ENCODE data around the gene NPIPB8.
"Not testable (repeated sequence)": the region's sequence is repeated elsewhere in the genome, so short reads cannot be mapped to it uniquely, and the experiment has no call there.

Gene NPIPB8

DNA sequence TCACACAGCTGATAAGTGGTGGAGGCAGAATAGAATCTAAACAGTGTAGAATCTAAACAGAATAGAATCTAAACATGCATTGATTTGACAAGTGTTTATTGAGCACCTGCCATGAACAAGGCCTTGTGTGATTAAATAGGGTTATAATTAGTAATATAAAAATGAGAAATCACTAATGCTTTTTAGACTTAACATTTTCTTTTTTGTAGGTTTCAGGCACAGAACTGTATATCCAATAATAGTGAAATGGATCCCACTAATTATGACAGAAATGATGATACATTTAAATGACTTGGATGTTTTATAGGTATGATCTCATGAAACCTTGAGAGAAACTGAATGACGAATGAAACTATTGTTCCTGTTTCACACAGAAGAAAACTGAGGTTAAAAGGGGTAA, at the start of gene NPIPB8:
TSS of gene NPIPB8 (plus strand) at position 301 of the 400 bp plus-strand sequence. CDS start 296 bp downstream, outside the sequence.
- DNase-seq, result not testable (repeated sequence)

GRCh38 chr16:28589069-28589468, 48.8 kb upstream of the NPIPB8 start:
- no peak for DNase-seq

GRCh38 chr16:28589930-28590329, 47.9 kb upstream of the NPIPB8 start:
- DNase-seq, result no peak

- no peak for DNase-seq
Measured at GRCh38 chr16:28590384-28591340, 47.2 kb upstream of the NPIPB8 start.

DNA sequence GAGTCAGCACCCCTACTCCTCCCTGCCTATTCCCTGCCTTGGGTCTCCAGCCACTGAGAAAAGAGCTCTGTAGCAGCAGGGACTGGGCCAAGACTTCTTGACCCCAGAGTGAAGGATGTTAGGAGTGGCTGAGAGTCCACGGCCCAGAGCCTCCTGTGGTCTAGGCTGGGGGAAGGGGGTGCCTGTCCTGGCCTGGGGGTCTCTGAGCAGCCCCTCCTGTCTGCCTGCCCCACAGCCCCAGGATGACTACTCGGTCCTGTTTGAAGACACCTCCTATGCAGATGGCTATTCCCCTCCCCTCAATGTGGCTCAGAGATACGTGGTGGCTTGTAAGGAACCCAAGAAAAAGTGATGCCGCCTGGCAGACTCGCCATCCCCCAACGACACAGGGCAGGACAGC, 46.5 kb upstream of the NPIPB8 start:
- DNase-seq, result no peak

- DNase-seq, result no peak
Measured at GRCh38 chr16:28592511-28592910, 45.4 kb upstream of the NPIPB8 start.

DNA sequence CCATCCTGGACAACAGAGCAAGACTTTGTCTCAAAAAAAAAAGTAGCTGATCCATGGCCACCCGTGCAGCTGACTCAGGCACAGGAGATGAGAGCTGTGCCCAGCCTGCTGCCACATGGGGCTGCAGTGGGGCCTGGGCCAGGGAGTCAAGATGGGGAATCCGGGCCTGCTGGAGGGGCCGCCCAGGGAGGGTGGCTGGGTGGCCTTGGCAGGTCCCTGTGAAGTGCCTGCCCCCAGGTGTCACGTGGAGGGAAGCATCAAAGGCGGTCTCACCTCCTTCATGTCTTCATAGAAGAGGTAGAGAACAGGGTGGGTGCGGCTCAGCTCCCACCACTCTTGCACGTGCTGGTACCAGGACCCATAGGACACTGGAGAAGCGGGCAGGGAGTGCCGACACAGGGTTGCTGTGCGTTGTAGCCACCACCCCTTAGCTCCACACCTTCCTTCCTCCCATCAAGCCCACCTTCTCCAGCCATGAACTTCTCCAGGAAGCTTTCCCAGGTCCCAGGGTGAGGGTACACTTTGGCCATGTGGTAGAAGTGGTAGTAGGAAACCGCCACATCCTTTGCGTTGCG, 44.8 kb upstream of the NPIPB8 start:
- no peak for DNase-seq

GRCh38 chr16:28595451-28595850, 42.4 kb upstream of the NPIPB8 start:
- not testable (repeated sequence) for DNase-seq

DNA sequence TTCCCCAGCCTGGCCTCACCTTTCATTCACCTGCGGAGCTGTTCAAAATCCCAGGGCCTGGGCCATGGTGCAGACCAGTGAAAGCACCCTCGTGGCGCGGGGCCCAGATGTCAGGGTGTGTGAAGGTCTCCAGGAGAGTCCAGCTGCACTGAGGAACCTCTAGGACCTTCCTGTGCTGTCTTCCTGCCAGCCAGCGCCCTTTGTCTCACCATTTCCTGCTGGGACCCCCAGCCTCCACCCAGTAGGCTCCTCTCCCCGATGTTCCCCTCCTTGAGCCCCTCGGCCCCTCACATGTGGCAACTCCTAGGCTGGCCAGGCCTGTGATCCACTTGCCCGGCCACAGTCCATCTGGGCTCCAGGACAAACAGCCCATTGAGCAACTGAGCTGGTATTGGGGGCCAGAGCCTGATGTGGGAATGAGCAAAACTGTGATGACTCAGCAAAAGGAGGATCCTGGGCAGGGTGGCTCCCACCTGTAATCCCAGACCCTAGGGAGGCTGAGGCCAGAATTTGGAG, 41.7 kb upstream of the NPIPB8 start:
- DNase-seq, result no peak

DNA sequence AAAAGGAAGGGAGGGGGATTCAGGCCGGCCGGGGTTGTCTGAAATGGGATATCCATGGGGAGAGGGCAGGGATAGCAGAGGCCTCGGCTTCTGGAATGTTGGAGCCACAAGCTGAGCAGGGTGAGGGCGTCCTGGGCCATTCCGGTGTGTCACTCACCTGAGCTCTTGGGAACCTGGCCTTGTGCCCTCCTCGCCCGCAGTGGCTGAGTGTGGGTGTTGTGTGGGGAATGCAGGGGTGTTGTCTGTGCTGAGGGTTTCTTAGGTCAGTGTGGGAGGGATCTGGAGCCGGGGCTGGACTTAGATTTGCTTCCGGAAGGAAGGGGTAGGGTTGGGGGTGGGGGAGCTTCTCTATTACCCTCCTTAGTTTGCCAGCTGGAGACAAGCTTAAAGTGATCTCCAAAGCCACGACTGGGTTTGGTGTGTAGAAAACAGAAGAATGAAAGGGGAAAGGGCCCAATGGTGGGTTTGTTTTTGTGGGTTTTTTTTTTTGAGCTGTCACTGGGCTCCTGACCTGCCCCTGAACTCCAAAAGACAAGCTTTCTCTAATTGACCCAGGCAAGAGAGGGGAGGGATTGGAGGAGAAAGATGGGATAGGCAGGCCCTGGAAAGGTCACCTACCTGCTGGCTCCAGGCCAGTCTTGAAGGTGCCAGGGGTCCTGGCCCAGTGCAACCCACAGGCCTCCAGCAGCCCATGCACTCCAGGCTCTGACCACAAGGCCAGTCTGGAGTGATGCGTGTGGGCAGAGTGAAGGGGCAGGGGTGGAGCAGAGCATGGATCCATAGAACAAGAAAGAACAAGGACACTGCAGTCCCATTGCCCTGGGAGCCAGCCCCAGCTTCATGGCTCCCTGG, 40.8 kb upstream of the NPIPB8 start, which contains the start of gene SULT1A2:
TSS of gene SULT1A2 (minus strand) at position 211 of the 852 bp plus-strand sequence. CDS start 1,120 bp downstream, outside the sequence.
- no peak for DNase-seq

GRCh38 chr16:28597692-28598261, 40.1 kb upstream of the NPIPB8 start:
- no peak for DNase-seq

- DNase-seq, result not testable (repeated sequence)
Measured at GRCh38 chr16:28599377-28600285, 38.2 kb upstream of the NPIPB8 start.

- DNase-seq, result not testable (repeated sequence)
Measured at GRCh38 chr16:28600965-28601364, 36.9 kb upstream of the NPIPB8 start.

- not testable (repeated sequence) for DNase-seq
Measured at GRCh38 chr16:28601589-28601988, 36.3 kb upstream of the NPIPB8 start.

DNA sequence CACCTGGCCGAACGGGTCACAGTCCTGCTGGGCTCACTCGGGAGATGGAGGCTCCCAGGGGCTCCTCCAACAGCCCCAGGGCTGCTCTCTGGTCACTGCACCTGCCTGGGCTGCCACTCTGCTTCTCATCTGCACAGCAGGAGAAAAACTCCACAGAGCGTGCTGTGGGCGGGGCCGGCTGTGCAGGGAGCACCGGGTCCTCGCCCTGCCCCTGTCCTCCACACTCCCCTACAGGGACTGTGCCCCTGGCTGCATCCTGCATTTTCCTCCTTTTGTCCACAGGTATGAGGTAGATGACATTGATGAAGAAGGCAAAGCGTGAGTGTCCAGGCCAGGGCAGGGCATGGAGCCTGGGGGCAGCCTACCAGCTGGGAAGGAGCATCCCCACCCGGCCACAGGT, 35.8 kb upstream of the NPIPB8 start:
- DNase-seq, result not testable (repeated sequence)

GRCh38 chr16:28602529-28602928, 35.3 kb upstream of the NPIPB8 start:
- no peak for DNase-seq

- no peak for DNase-seq
Measured at GRCh38 chr16:28603381-28604185, 34.3 kb upstream of the NPIPB8 start.

DNA sequence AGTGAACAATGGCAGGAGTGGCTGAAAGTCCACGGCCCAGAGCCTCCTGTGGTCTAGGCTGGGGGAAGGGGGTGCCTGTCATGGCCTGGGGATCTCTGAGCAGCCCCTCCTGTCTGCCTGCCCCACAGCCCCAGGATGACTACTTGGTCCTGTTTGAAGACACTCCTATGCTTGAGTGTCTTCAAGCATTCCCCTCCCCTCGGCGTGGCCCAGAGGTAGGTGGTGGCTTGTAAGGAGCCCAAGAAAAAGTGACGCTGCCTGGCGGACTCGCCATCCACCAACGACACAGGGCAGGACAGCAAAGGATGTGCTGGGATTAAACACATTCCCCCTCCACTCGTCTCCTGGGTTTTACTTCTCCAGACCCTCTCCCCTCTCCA, 33.7 kb upstream of the NPIPB8 start:
- no peak for DNase-seq

DNA sequence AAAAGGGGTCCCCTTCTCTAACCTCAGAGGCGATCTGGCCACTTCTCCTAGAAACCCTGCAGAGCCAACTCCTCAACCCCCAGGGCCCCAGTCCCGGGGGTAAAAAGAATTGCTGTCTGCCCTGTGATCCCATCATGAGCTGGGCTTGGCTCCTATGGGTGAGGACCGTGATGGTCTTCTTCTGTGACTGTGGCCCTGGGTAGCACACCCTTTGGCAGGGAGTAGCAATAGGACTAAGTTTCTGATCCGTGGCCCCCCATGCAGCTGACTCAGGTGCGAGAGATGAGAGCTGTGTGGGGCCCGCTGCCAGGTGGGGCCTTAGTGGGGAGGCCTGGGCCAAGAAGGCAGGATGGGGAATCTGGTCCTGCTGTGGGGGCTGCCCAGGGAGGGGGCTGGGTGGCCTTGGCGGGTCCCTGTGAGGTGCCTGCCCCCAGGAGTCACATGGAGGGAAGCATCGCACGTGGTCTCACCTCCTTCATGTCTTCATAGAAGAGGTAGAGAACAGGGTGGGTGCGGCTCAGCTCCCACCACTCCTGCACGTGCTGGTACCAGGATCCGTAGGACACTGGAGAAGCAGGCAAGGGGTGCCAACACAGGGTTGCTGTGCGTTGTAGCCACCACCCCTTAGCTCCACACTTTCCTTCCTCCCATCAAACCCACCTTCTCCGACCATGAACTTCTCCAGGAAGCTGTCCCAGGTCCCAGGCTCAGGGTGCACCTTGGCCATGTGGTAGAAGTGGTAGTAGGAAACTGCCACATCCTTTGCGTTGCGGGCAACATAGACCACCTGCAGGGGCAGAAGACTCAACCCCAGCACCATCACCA, 31.4 kb upstream of the NPIPB8 start:
- DNase-seq, result no peak
